Measurements from ENCODE around the gene NRF1. TPM values are rescaled to one million over a fixed set of nuclear protein-coding genes. Genes with fewer than 3 reads are reported as not detected.

NRF1 gene
- total RNA-seq, 1 experiment from 2014 or later: 13.6 TPM

GRCh38 chr7:129741743-129742213 lies 130.3 kb downstream of the NRF1 start:
- H3K9ac ChIP-seq (ENCODE audit: low read length): no peak overlapping the region
- H3K36me3 ChIP-seq (ENCODE audit: low read depth, low read length): no peaks in the 10 kb centered on the region; the same call in 1 of the 2 replicates
- H3K4me2 ChIP-seq (ENCODE audit: low read length): no peak overlapping the region
- no peak overlapping the region for H2AFZ ChIP-seq (ENCODE audit: low read length)
- no peaks in the 10 kb centered on the region for H3K9me3 ChIP-seq (ENCODE audit: low read length)
- ATAC-seq: peak; percentile 63
- no peaks in the 10 kb centered on the region for H4K20me1 ChIP-seq (ENCODE audit: low read length)
- intact Hi-C loops (cut with micrococcal nuclease): loop anchor here (2.0 to 10.0 kb wide), 2 partner anchors 51 to 83 kb away; no protein-coding TSS in a partner anchor
- H3K4me1 ChIP-seq (ENCODE audit: insufficient read depth, low read length): peaks cover 27% of the 10 kb centered on the region
- H3K79me2 ChIP-seq (ENCODE audit: low read length): no peaks in the 10 kb centered on the region
- no peaks in the 10 kb centered on the region for H3F3A ChIP-seq (ENCODE audit: low read length, unreplicated experiment)
- DNase-seq: peak; percentile 7
- no peaks in the 10 kb centered on the region for H3K9me2 ChIP-seq (replicated peaks; ENCODE audit: low read length)
- H3K27me3 ChIP-seq (ENCODE audit: low read length): no peaks in the 10 kb centered on the region
- POLR2A ChIA-PET (ENCODE audit: unreplicated experiment): no interaction called here
- no peak overlapping the region for H3K4me3 ChIP-seq (ENCODE audit: low read length)
- TF ChIP-seq CTCF (conservative IDR thresholded peaks at IDR 0.05; ENCODE audit: low read depth, low read length) (no peak), EZH2phosphoT487 (IDR thresholded peaks at IDR 0.05; ENCODE audit: borderline replicate concordance, low read length) (no peak), EZH2 (IDR thresholded peaks at IDR 0.05; ENCODE audit: low read length, unreplicated experiment) (no peak)
- H3K27ac ChIP-seq (ENCODE audit: low read length): no peak overlapping the region
- CTCF ChIA-PET: interaction anchor here (0.9 kb wide), 1 partner anchor 83 kb away, joined by 11 read pairs; no protein-coding TSS in a partner anchor
- no TSS peak for BruUV-seq (replicated peaks)

- no peak for DNase-seq
- no TSS peak for BruUV-seq (replicated peaks)
- no peaks in the 10 kb centered on the region for H3K9me3 ChIP-seq (ENCODE audit: low read length)
- ChIA-PET CTCF (no interaction called here), POLR2A (ENCODE audit: unreplicated experiment) (no interaction called here)
- TF ChIP-seq EZH2 (IDR thresholded peaks at IDR 0.05; ENCODE audit: low read length, unreplicated experiment) (no peak), EZH2phosphoT487 (IDR thresholded peaks at IDR 0.05; ENCODE audit: borderline replicate concordance, low read length) (no peak)
- H3F3A ChIP-seq (ENCODE audit: low read length, unreplicated experiment): no peaks in the 10 kb centered on the region
- H3K4me3 ChIP-seq (ENCODE audit: low read length): no peak overlapping the region
- H3K4me2 ChIP-seq (ENCODE audit: low read length): no peak overlapping the region
- no peak overlapping the region for H2AFZ ChIP-seq (ENCODE audit: low read length)
- H3K27ac ChIP-seq (ENCODE audit: low read length): no peak overlapping the region
- ATAC-seq: no peak
- H3K36me3 ChIP-seq (ENCODE audit: low read depth, low read length): no peaks in the 10 kb centered on the region; the same call in 1 of the 2 replicates
- H3K4me1 ChIP-seq (ENCODE audit: insufficient read depth, low read length): peaks cover 27% of the 10 kb centered on the region
- H3K27me3 ChIP-seq (ENCODE audit: low read length): no peaks in the 10 kb centered on the region
- intact Hi-C loops (cut with micrococcal nuclease): loop anchor here (10.0 kb wide), 1 partner anchor 83 kb away; no protein-coding TSS in a partner anchor
- H3K79me2 ChIP-seq (ENCODE audit: low read length): no peaks in the 10 kb centered on the region
- no peaks in the 10 kb centered on the region for H4K20me1 ChIP-seq (ENCODE audit: low read length)
- no peaks in the 10 kb centered on the region for H3K9me2 ChIP-seq (replicated peaks; ENCODE audit: low read length)
- no peak overlapping the region for H3K9ac ChIP-seq (ENCODE audit: low read length)
Measured at GRCh38 chr7:129742256-129742655, 130.7 kb downstream of the NRF1 start.

- Histone ChIP-seq H3K9ac (ENCODE audit: low read length) (no peak overlapping the region), H4K20me1 (ENCODE audit: low read length) (no peaks in the 10 kb centered on the region), H3K9me2 (replicated peaks; ENCODE audit: low read length) (no peaks in the 10 kb centered on the region), H3K79me2 (ENCODE audit: low read length) (no peaks in the 10 kb centered on the region), H3F3A (ENCODE audit: low read length, unreplicated experiment) (no peaks in the 10 kb centered on the region), H3K4me3 (ENCODE audit: low read length) (no peak overlapping the region), H3K4me1 (ENCODE audit: insufficient read depth, low read length) (no peaks in the 10 kb centered on the region), H3K4me2 (ENCODE audit: low read length) (no peak overlapping the region), H3K36me3 (ENCODE audit: low read depth, low read length) (no peaks in the 10 kb centered on the region; the same call in 1 of the 2 replicates), H3K27ac (ENCODE audit: low read length) (no peak overlapping the region), H2AFZ (ENCODE audit: low read length) (no peak overlapping the region), H3K27me3 (ENCODE audit: low read length) (no peaks in the 10 kb centered on the region), H3K9me3 (ENCODE audit: low read length) (no peaks in the 10 kb centered on the region)
- BruUV-seq (replicated peaks): no TSS peak
- intact Hi-C loops (cut with micrococcal nuclease): loop anchor here (10.0 kb wide), 1 partner anchor 78 kb away; no protein-coding TSS in a partner anchor
- ChIA-PET POLR2A (ENCODE audit: unreplicated experiment) (no interaction called here), CTCF (no interaction called here)
- TF ChIP-seq CTCF (conservative IDR thresholded peaks at IDR 0.05; ENCODE audit: low read depth, low read length): no peak
- TF ChIP-seq EZH2phosphoT487 (IDR thresholded peaks at IDR 0.05; ENCODE audit: borderline replicate concordance, low read length): no peak
- TF ChIP-seq EZH2 (IDR thresholded peaks at IDR 0.05; ENCODE audit: low read length, unreplicated experiment): no peak
- ATAC-seq: no peak
- DNase-seq: no peak
Measured at GRCh38 chr7:129746857-129747529, 135.5 kb downstream of the NRF1 start.
